ENCODE data around the gene MMP21.

- TF ChIP-seq CTCF (IDR thresholded peaks at IDR 0.05; ENCODE audit: poor library complexity), result no peak
- no peak for TF ChIP-seq EZH2phosphoT487 (IDR thresholded peaks at IDR 0.05; ENCODE audit: low read depth, severe bottlenecking, unreplicated experiment)
- no peak for TF ChIP-seq EZH2 (IDR thresholded peaks at IDR 0.05; ENCODE audit: borderline replicate concordance)
Observed at GRCh38 chr10:125739994-125740679, 35.5 kb downstream of the MMP21 start.

All from hepatocyte (in vitro differentiated cells).